CD14-positive monocyte (primary cell): ENCODE measurements around the gene MYBPHL. TPM values are rescaled to one million over a fixed set of nuclear protein-coding genes. Genes with fewer than 3 reads are reported as not detected.
A peak's percentile ranks its signal among the peaks of the same experiment; 100 is the strongest.

Source experiments
- DNase-seq, 3 donors: peaks; one replicate each; pipeline ENCODE4 v3.0.0-alpha.2; 2011 to 2022
- H2AFZ ChIP-seq: 2 replicates; pipeline ENCODE4 v1.6.0; 2012; ENCODE audit warnings: mild to moderate bottlenecking, low read depth, low read length, inconsistent platforms; ENCODE audit not compliant: insufficient read depth, poor library complexity, severe bottlenecking
- H3K27ac ChIP-seq, 2 donors: 1 replicate in 1 of 2; 2 replicates in 1 of 2; pipeline ENCODE4 v1.5.1; 2012 to 2013; ENCODE audit warnings: low read length in 2 of 2, control low read depth in 1 of 2, inconsistent platforms in 1 of 2, low read depth in 1 of 2, mild to moderate bottlenecking in 1 of 2
- H3K27me3 ChIP-seq, 2 donors: one replicate each; pipeline versions ENCODE4 v1.6.0 to v1.6.1; 2011 to 2013; ENCODE audit warnings: low read length in 2 of 2; ENCODE audit not compliant: control insufficient read depth in 2 of 2, insufficient read depth in 2 of 2
- H3K36me3 ChIP-seq, 2 donors: replicated peaks in 1 of 2; 1 replicate in 1 of 2; 2 replicates in 1 of 2; pipeline versions ENCODE4 v1.5.1 to v1.6.1; 2012 to 2013; ENCODE audit warnings: low read length in 2 of 2, control low read depth in 1 of 2, inconsistent platforms in 1 of 2, mild to moderate bottlenecking in 1 of 2; ENCODE audit not compliant: insufficient read depth in 2 of 2, control insufficient read depth in 1 of 2
- H3K4me1 ChIP-seq, 2 donors: 1 replicate in 1 of 2; 2 replicates in 1 of 2; pipeline versions ENCODE4 v1.5.1 to v1.6.1; 2012 to 2013; ENCODE audit warnings: low read length in 2 of 2, control low read depth in 1 of 2, inconsistent platforms in 1 of 2, mild to moderate bottlenecking in 1 of 2, moderate library complexity in 1 of 2; ENCODE audit not compliant: insufficient read depth in 2 of 2, control insufficient read depth in 1 of 2
- H3K4me2 ChIP-seq: replicated peaks from 2 replicates; pipeline ENCODE3; 2012; ENCODE audit warnings: low read length, moderate library complexity, mild to moderate bottlenecking; ENCODE audit not compliant: poor library complexity, severe bottlenecking; ENCODE audit errors: extremely low read depth
- H3K4me3 ChIP-seq, 3 experiments: fragments of 200-600 bp in 1 of 3; sonication (generic) in 1 of 3; replicated peaks in 1 of 3; 1 replicate in 2 of 3; 2 replicates in 1 of 3; pipeline ENCODE4 v1.5.1; 2011 to 2013; ENCODE audit warnings: low read length in 3 of 3, mild to moderate bottlenecking in 3 of 3, control low read depth in 2 of 3, low read depth in 2 of 3, inconsistent platforms in 1 of 3, moderate library complexity in 1 of 3
- H3K79me2 ChIP-seq: 2 replicates; pipeline ENCODE4 v1.6.0; 2012; ENCODE audit warnings: mild to moderate bottlenecking, control low read depth, inconsistent platforms, low read length, moderate library complexity; ENCODE audit not compliant: insufficient read depth
- H3K9ac ChIP-seq: 2 replicates; pipeline ENCODE4 v1.6.0; 2017; ENCODE audit warnings: low read length, mild to moderate bottlenecking; ENCODE audit not compliant: insufficient read depth, poor library complexity, severe bottlenecking
- H3K9me3 ChIP-seq, 2 donors: replicated peaks in 1 of 2; 1 replicate in 1 of 2; 2 replicates in 1 of 2; pipeline versions ENCODE4 v1.5.1 to v1.6.1; 2012 to 2013; ENCODE audit warnings: low read length in 2 of 2, control low read depth in 1 of 2; ENCODE audit not compliant: control insufficient read depth in 1 of 2, insufficient read depth in 1 of 2
- H4K20me1 ChIP-seq: 2 replicates; pipeline ENCODE4 v1.6.0; 2012; ENCODE audit warnings: mild to moderate bottlenecking, low read length, control low read depth, moderate library complexity; ENCODE audit not compliant: insufficient read depth
- H3K27ac Mint-ChIP-seq, 7 donors: one replicate each; pipeline ENCODE4 v1.8.0; 2020; ENCODE audit warnings: mild to moderate bottlenecking in 7 of 7, mixed read lengths in 7 of 7, moderate library complexity in 6 of 7, inconsistent platforms in 2 of 7
- H3K27me3 Mint-ChIP-seq, 3 donors: one replicate each; pipeline ENCODE4 v1.8.0; 2021 to 2022; ENCODE audit warnings: low read depth in 3 of 3, mild to moderate bottlenecking in 3 of 3, mixed read lengths in 3 of 3, moderate library complexity in 3 of 3, inconsistent platforms in 1 of 3
- H3K36me3 Mint-ChIP-seq, 2 donors: one replicate each; pipeline ENCODE4 v1.8.0; 2020; ENCODE audit warnings: mixed read lengths in 2 of 2, inconsistent platforms in 1 of 2, mild to moderate bottlenecking in 1 of 2
- H3K4me1 Mint-ChIP-seq: one replicate; pipeline ENCODE4 v1.8.0; 2020; ENCODE audit warnings: mild to moderate bottlenecking, mixed read lengths
- H3K4me3 Mint-ChIP-seq, 2 donors: one replicate each; pipeline ENCODE4 v1.8.0; 2020; ENCODE audit warnings: mild to moderate bottlenecking in 2 of 2, mixed read lengths in 2 of 2, moderate library complexity in 1 of 2
- H3K9me3 Mint-ChIP-seq, 7 donors: one replicate each; pipeline ENCODE4 v1.8.0; 2020 to 2022; ENCODE audit warnings: mixed read lengths in 7 of 7, mild to moderate bottlenecking in 6 of 7, moderate library complexity in 6 of 7, inconsistent platforms in 2 of 7
- CTCF ChIP-seq: fragments of 200-600 bp; IDR thresholded peaks from one replicate; pipeline ENCODE4 v1.8.0; 2022; ENCODE audit warnings: antibody characterized with exemption, mild to moderate bottlenecking
- WGBS: methylation state at CpG from one replicate; pipeline ENCODE4 v1.1.5; 2013; ENCODE audit warnings: missing lambda C conversion rate; ENCODE audit not compliant: insufficient coverage; 5-methylcytosine and 5-hydroxymethylcytosine counted together
- intact Hi-C, 2 donors: fragments of 100-400 bp; cut with micrococcal nuclease; formaldehyde crosslinking; loops; one replicate each; pipeline versions ENCODE4 v1.15.0 to v1.15.1; 2023
- polyA plus RNA-seq, 3 donors: library from polyadenylated mRNA; depleted of rRNA in 1 of 3; unstranded in 2 of 3; stranded (reverse) in 1 of 3; fragments of 300-500 nt in 2 of 3; fragments of >200 nt in 1 of 3; fragmentation: Illumina TruSeq in 2 of 3; gene quantifications; 1 replicate in 2 of 3; 2 replicates in 1 of 3; pipeline ENCODE4 v1.2.3, GENCODE V29; 2012 to 2021

MYBPHL gene
- polyA plus RNA-seq, 3 donors: 0.13 TPM; not detected in 2

DNA sequence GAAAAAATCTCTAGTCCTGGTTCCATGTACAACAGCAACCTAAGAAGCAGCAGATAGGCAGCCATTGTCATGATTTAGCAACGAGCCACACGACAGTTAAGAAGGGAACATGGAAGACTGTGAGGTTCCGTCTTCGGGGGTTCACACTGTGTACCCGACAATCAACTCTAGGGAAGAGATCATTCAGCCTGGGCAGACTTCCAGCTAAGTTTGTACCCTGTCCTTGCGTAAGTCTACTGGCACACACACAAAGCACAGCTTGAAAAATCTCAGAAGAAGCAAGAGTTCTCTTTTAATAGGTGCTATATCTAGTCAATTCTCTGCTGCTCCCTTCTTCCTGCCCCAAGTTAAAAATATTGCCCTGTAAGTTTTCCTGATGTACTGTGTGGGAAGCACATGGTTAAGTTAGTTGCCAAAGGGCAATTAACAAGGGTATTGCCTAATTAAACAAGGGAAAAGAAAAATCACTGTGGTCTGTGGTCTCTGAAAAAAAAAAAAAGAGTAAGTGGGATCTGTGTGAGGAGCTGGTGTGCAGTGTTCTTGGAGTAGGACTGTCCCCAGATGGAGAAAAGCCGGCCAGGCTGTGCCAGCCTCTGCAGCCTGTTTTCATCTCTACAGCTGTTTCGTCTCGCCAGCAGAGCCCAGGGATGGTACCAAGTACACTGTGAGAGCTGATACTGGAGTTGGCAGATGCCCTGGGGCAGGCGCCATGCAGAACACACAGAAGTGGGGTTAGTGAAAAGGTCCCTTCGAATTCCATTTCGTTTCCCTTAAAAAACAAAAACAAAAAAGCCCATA lies 6.4 kb upstream of the MYBPHL start:
- no peaks in the 10 kb centered on the region for H3K27me3 ChIP-seq
- DNase-seq: peak; percentile 13 to 23 (median 18)
- no peaks in the 10 kb centered on the region for H3K79me2 ChIP-seq
- TF ChIP-seq CTCF: no peak
- peaks cover 0 to 4% (median 0%) of the 10 kb centered on the region in 7 donors for H3K9me3 Mint-ChIP-seq
- no peak overlapping the region for H2AFZ ChIP-seq
- H3K4me3 Mint-ChIP-seq: no peak overlapping the region
- no peak overlapping the region for H3K9ac ChIP-seq
- H3K27ac Mint-ChIP-seq: peak overlapping the region in 5 of 7 donors; percentile 7 to 80 (median 47)
- peak overlapping the region in 1 of 2 donors; percentile 61 for H3K27ac ChIP-seq
- WGBS: 47% methylated on average over 8 of the region's 12 CpGs
- no peaks in the 10 kb centered on the region for H3K9me3 ChIP-seq
- peaks cover 26% of the 10 kb centered on the region for H3K4me1 Mint-ChIP-seq
- H3K36me3 ChIP-seq: peaks cover 60 to 87% of the 10 kb centered on the region in 2 donors
- H3K27me3 Mint-ChIP-seq: peaks cover 0 to 8% (median 2%) of the 10 kb centered on the region in 3 donors
- H3K4me3 ChIP-seq: no peak overlapping the region
- peaks cover 11 to 21% of the 10 kb centered on the region in 2 donors for H3K4me1 ChIP-seq
- no peak overlapping the region for H3K4me2 ChIP-seq
- intact Hi-C loops: no loop called here
- H4K20me1 ChIP-seq: no peaks in the 10 kb centered on the region
- H3K36me3 Mint-ChIP-seq: peaks cover 81 to 92% of the 10 kb centered on the region in 2 donors

DNA sequence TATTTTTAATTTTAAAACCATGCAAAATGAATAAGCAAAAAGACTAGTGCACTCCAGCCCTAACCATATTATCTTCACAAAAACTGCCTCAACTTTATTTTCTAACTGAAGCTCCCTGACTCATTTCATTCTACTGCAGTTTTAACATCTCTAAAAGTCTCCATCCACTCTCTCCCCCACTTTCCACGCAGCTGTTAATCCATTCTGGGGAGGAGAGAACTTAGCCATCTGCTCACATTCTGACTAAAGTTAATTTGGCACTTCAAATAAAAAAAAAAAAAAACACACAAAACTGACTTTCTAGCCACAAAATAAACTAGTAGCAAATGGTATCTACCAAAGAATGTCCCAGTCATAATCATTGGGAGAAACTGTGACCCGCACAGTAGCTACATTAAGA lies 5.4 kb upstream of the MYBPHL start:
- Mint-ChIP-seq H3K4me1 (peaks cover 35% of the 10 kb centered on the region), H3K27ac (no peak overlapping the region), H3K36me3 (peaks cover 74 to 83% of the 10 kb centered on the region in 2 donors), H3K27me3 (peaks cover 0 to 8% (median 2%) of the 10 kb centered on the region in 3 donors), H3K4me3 (no peak overlapping the region), H3K9me3 (peaks cover 0 to 3% (median 0%) of the 10 kb centered on the region in 7 donors)
- Histone ChIP-seq H3K79me2 (no peaks in the 10 kb centered on the region), H3K27me3 (no peaks in the 10 kb centered on the region), H2AFZ (no peak overlapping the region), H3K27ac (no peak overlapping the region), H4K20me1 (no peaks in the 10 kb centered on the region), H3K4me3 (no peak overlapping the region), H3K9me3 (no peaks in the 10 kb centered on the region), H3K36me3 (peaks cover 51 to 77% of the 10 kb centered on the region in 2 donors), H3K4me2 (no peak overlapping the region), H3K4me1 (peaks cover 20 to 30% of the 10 kb centered on the region in 2 donors), H3K9ac (no peak overlapping the region)
- intact Hi-C loops: no loop called here
- TF ChIP-seq CTCF: no peak
- DNase-seq: no peak
- WGBS: no CpG with 5 or more reads among the region's 2 CpGs
